ENCODE measurements around the gene MYO1H.
"Not testable (repeated sequence)": the region's sequence is repeated elsewhere in the genome, so short reads cannot be mapped to it uniquely, and the experiment has no call there.

MYO1H gene

GRCh38 chr12:109439951-109440350, 92.3 kb downstream of the MYO1H start:
- H3K4me3 Mint-ChIP-seq; intact Hi-C loops (cut with micrococcal nuclease); H3K9me3 Mint-ChIP-seq; H3K27me3 Mint-ChIP-seq; H3K27ac Mint-ChIP-seq; H3K4me1 Mint-ChIP-seq (ENCODE audit: low read depth): not testable (repeated sequence)
- peaks cover 24% of the 10 kb centered on the region for H3K36me3 Mint-ChIP-seq (ENCODE audit: low read depth)

- H3K4me1 Mint-ChIP-seq (ENCODE audit: low read depth): no peaks in the 10 kb centered on the region
Measured at GRCh38 chr12:109440851-109441490, 93.3 kb downstream of the MYO1H start.

DNA sequence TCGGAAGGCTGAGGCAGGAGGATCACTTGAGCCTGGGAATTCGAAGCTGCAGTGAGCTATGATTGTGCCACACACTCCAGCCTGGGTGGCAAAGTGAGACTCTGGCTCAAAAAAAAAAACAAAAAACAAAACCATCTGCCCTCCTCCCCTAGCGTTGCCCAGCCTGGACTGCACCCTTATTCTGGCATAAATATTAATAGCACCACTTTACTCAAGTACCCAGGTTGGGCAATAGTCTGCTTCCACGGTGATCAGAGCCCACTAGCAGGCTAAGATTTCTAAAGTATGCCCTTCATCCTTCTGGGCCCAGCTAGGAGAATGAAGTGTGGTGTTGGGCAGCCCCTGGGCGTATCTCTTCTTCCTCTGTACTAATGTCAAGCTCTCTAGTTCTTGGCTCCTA, 96.1 kb downstream of the MYO1H start:
- H3K27me3 Mint-ChIP-seq: no peaks in the 10 kb centered on the region
- no peaks in the 10 kb centered on the region for H3K4me1 Mint-ChIP-seq (ENCODE audit: low read depth)

More at GRCh38 chr12:109440851-109441490, 93.3 kb downstream of the MYO1H start:
- H3K27me3 Mint-ChIP-seq: no peaks in the 10 kb centered on the region
- no peak overlapping the region for H3K27ac Mint-ChIP-seq
- no peak overlapping the region for H3K4me3 Mint-ChIP-seq
- H3K36me3 Mint-ChIP-seq (ENCODE audit: low read depth): peaks cover 34% of the 10 kb centered on the region
- intact Hi-C loops (cut with micrococcal nuclease): no loop called here
- H3K9me3 Mint-ChIP-seq: no peaks in the 10 kb centered on the region

DNA sequence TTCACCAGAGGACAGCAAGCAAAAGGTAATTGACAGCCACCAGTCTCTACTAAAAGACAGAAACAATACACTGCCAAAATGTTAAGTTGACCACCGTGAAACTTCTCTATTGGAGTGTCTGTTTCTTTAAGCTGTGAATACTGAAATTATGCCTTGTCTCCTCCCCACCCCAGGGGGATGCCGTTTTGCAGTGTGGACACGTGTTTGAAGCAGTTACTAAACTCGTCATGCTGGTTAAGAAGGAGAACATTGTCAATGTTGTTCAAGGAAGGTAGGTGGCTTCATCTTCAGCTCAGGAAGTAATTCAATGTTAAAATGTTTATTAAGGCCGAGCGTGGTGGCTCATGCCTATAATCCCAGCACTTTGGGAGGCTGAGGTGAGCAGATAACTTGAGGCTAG, 96.6 kb downstream of the MYO1H start:
- H3K9me3 Mint-ChIP-seq: no peaks in the 10 kb centered on the region
- H3K27ac Mint-ChIP-seq: no peak overlapping the region
- H3K4me3 Mint-ChIP-seq: no peak overlapping the region
- no peaks in the 10 kb centered on the region for H3K27me3 Mint-ChIP-seq
- H3K36me3 Mint-ChIP-seq (ENCODE audit: low read depth): peaks cover 65% of the 10 kb centered on the region
- no peaks in the 10 kb centered on the region for H3K4me1 Mint-ChIP-seq (ENCODE audit: low read depth)
- intact Hi-C loops (cut with micrococcal nuclease): no loop called here

More for the DNA sequence above, 96.1 kb downstream of the MYO1H start:
- Mint-ChIP-seq H3K27ac (no peak overlapping the region), H3K36me3 (ENCODE audit: low read depth) (peaks cover 60% of the 10 kb centered on the region), H3K4me3 (no peak overlapping the region), H3K9me3 (no peaks in the 10 kb centered on the region)
- intact Hi-C loops (cut with micrococcal nuclease): no loop called here

GRCh38 chr12:109445191-109445609, 97.5 kb downstream of the MYO1H start:
- no peaks in the 10 kb centered on the region for H3K27me3 Mint-ChIP-seq
- intact Hi-C loops (cut with micrococcal nuclease): no loop called here
- no peaks in the 10 kb centered on the region for H3K4me1 Mint-ChIP-seq (ENCODE audit: low read depth)
- H3K9me3 Mint-ChIP-seq: no peaks in the 10 kb centered on the region
- H3K4me3 Mint-ChIP-seq: no peak overlapping the region
- peaks cover 73% of the 10 kb centered on the region for H3K36me3 Mint-ChIP-seq (ENCODE audit: low read depth)
- no peak overlapping the region for H3K27ac Mint-ChIP-seq

DNA sequence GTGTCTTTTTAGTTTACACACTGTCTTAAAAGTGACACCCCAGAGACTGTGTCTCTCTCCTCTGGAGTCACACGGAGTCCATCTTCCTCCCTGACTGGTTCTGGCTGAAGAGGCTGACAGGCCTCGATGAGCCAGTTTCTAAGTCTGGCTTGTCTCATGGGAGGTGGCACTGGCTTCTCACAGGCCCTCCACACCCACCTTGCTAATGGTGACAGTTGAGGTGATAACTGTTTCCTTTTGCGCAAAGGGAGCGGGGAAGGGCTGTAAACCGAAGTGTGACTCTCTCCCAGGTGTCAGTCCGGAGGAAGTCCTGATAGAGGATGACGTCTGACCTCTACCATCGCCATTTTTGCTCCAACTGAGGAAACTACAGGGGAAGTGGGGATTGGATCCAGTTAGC, 99.2 kb downstream of the MYO1H start:
- no peaks in the 10 kb centered on the region for H3K9me3 Mint-ChIP-seq
- H3K27ac Mint-ChIP-seq: no peak overlapping the region
- H3K36me3 Mint-ChIP-seq (ENCODE audit: low read depth): peaks cover 85% of the 10 kb centered on the region
- H3K4me3 Mint-ChIP-seq: no peak overlapping the region
- no peaks in the 10 kb centered on the region for H3K4me1 Mint-ChIP-seq (ENCODE audit: low read depth)
- no peaks in the 10 kb centered on the region for H3K27me3 Mint-ChIP-seq
- intact Hi-C loops (cut with micrococcal nuclease): no loop called here

- H3K9me3 Mint-ChIP-seq: no peaks in the 10 kb centered on the region
- no peaks in the 10 kb centered on the region for H3K4me1 Mint-ChIP-seq (ENCODE audit: low read depth)
- intact Hi-C loops (cut with micrococcal nuclease): no loop called here
- H3K36me3 Mint-ChIP-seq (ENCODE audit: low read depth): peaks cover 88% of the 10 kb centered on the region
- no peak overlapping the region for H3K4me3 Mint-ChIP-seq
- no peak overlapping the region for H3K27ac Mint-ChIP-seq
- H3K27me3 Mint-ChIP-seq: no peaks in the 10 kb centered on the region
Measured at GRCh38 chr12:109447482-109447881, 99.8 kb downstream of the MYO1H start.

DNA sequence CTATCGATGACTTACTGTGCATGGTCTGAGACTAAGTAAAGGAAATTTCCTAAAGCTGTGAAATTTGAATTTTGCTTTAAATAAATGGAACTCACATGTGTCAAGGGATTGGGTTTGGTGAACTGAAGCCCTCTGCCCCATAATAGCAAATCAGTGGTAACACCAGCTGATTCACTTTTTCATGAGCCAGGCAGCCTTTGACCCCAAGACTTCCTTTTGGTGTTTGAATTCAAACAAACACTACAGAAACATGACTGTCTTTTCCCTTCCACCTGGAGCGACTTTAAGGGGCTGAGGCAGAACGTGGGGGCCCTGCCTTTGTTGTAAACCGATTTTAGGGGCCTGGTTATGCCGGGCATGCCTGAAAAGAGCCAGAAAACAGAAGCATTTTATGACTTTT, 100.6 kb downstream of the MYO1H start:
- Mint-ChIP-seq H3K9me3 (no peaks in the 10 kb centered on the region), H3K27me3 (no peaks in the 10 kb centered on the region), H3K27ac (no peak overlapping the region), H3K36me3 (ENCODE audit: low read depth) (peaks cover 92% of the 10 kb centered on the region), H3K4me1 (ENCODE audit: low read depth) (no peaks in the 10 kb centered on the region), H3K4me3 (no peak overlapping the region)
- intact Hi-C loops (cut with micrococcal nuclease): no loop called here

DNA sequence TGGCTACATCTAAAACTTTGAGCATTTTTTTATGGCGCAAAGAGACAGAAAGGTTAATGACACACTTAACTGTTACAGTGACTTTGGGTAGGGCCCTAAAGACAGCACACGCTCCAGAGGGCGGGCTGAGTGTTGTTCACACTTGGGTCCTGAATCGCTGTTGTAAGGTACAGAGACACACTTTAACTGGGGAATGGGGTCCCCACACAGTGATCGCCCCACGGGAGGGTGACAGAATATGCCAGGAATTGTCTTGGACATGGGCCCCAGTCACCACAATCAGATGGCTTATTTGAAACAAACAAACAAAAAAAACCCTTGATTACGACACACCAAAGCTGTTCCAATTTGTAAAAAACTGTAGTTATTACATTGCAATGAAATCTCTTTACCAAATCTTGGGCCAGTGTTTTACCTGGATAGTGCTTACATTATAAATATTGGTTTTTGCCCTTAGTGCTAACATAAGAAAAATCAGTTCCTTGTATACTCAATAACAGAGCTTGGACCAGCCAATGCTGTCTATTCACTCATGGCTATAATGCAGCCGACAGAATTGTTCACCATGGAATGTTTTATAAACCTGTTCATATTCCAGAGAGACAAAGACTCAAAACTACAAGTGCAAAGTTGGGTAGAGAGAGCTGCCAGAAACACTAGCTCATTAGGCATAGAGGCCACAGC, 101.1 kb downstream of the MYO1H start:
- H3K4me3 Mint-ChIP-seq: no peak overlapping the region

GRCh38 chr12:109449845-109450532, 102.3 kb downstream of the MYO1H start:
- no peaks in the 10 kb centered on the region for H3K27me3 Mint-ChIP-seq
- H3K4me1 Mint-ChIP-seq (ENCODE audit: low read depth): no peaks in the 10 kb centered on the region
- H3K36me3 Mint-ChIP-seq (ENCODE audit: low read depth): peaks cover 98% of the 10 kb centered on the region
- H3K4me3 Mint-ChIP-seq: no peak overlapping the region
- H3K9me3 Mint-ChIP-seq: no peaks in the 10 kb centered on the region
- intact Hi-C loops (cut with micrococcal nuclease): no loop called here
- H3K27ac Mint-ChIP-seq: no peak overlapping the region

More for the DNA sequence above, 101.1 kb downstream of the MYO1H start:
- H3K4me1 Mint-ChIP-seq (ENCODE audit: low read depth): no peaks in the 10 kb centered on the region
- H3K27me3 Mint-ChIP-seq: no peaks in the 10 kb centered on the region
- H3K27ac Mint-ChIP-seq: no peak overlapping the region
- intact Hi-C loops (cut with micrococcal nuclease): no loop called here
- peaks cover 98% of the 10 kb centered on the region for H3K36me3 Mint-ChIP-seq (ENCODE audit: low read depth)
- no peaks in the 10 kb centered on the region for H3K9me3 Mint-ChIP-seq

DNA sequence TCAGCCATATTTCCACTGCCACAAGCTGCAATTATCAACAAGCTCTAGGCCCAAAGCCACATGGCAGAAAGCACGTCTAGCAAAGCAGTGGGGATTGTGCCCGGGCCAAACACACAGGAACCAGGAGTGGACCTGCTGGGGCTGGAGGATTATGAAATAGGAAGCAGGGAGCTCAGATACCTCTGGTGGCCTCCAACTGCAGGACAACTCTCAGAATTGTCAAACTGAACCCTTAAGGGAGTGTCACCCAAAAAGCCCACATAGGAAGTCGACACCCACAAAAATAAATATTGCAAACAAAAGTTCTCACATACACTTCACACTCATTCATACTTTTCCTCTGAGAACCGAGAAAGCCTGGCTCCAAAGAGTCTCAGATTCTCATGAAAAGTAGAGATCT, 103.3 kb downstream of the MYO1H start:
- Mint-ChIP-seq H3K27ac (no peak overlapping the region), H3K9me3 (no peaks in the 10 kb centered on the region), H3K4me3 (no peak overlapping the region), H3K27me3 (no peaks in the 10 kb centered on the region), H3K36me3 (ENCODE audit: low read depth) (peaks cover 98% of the 10 kb centered on the region), H3K4me1 (ENCODE audit: low read depth) (no peaks in the 10 kb centered on the region)
- intact Hi-C loops (cut with micrococcal nuclease): no loop called here

GRCh38 chr12:109451400-109451799, 103.7 kb downstream of the MYO1H start:
- H3K36me3 Mint-ChIP-seq (ENCODE audit: low read depth): peaks cover 98% of the 10 kb centered on the region
- intact Hi-C loops (cut with micrococcal nuclease): no loop called here
- H3K27ac Mint-ChIP-seq: no peak overlapping the region
- H3K9me3 Mint-ChIP-seq: no peaks in the 10 kb centered on the region
- no peak overlapping the region for H3K4me3 Mint-ChIP-seq
- H3K4me1 Mint-ChIP-seq (ENCODE audit: low read depth): no peaks in the 10 kb centered on the region
- H3K27me3 Mint-ChIP-seq: no peaks in the 10 kb centered on the region

- no peak overlapping the region for H3K4me3 Mint-ChIP-seq
- H3K27ac Mint-ChIP-seq: no peak overlapping the region
- intact Hi-C loops (cut with micrococcal nuclease): no loop called here
- no peaks in the 10 kb centered on the region for H3K9me3 Mint-ChIP-seq
- H3K36me3 Mint-ChIP-seq (ENCODE audit: low read depth): peaks cover 98% of the 10 kb centered on the region
- H3K27me3 Mint-ChIP-seq: no peaks in the 10 kb centered on the region
- H3K4me1 Mint-ChIP-seq (ENCODE audit: low read depth): no peaks in the 10 kb centered on the region
Measured at GRCh38 chr12:109452489-109452888, 104.8 kb downstream of the MYO1H start.

DNA sequence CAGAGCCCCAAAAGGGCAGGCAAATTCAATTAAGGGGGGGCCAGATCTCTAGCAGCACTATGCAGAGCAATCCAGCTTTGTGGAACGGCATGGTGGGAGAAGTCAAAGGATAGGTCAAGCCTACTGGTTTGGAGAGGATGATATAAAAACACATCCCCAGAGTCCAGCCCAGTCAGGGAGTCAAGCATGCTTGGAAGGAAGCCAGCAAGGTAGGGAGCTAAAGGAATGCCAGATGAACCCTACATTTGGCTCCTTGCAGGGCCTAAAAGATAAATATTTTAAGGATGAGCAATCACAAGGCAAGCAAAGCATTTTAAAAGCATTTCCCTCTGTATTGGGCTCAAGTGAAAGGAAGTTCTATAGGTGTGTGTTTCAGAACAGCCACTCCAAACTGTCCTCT, 108.0 kb downstream of the MYO1H start:
- peaks cover 100% of the 10 kb centered on the region for H3K36me3 Mint-ChIP-seq (ENCODE audit: low read depth)
- intact Hi-C loops (cut with micrococcal nuclease): no loop called here
- no peak overlapping the region for H3K4me3 Mint-ChIP-seq
- H3K4me1 Mint-ChIP-seq (ENCODE audit: low read depth): peaks cover 28% of the 10 kb centered on the region
- H3K27ac Mint-ChIP-seq: no peak overlapping the region
- H3K9me3 Mint-ChIP-seq: no peaks in the 10 kb centered on the region
- H3K27me3 Mint-ChIP-seq: no peaks in the 10 kb centered on the region
